DMS153 treated with DMSO at 0.1 percent for 48 hours (cell line): ENCODE results near the gene WDSUB1.

Experiments
- DNase-seq: peaks from one replicate; lab custom pipeline; 2025; ENCODE audit not compliant: unreplicated experiment; lab: John Stamatoyannopoulos, UW

WDSUB1 gene

DNA sequence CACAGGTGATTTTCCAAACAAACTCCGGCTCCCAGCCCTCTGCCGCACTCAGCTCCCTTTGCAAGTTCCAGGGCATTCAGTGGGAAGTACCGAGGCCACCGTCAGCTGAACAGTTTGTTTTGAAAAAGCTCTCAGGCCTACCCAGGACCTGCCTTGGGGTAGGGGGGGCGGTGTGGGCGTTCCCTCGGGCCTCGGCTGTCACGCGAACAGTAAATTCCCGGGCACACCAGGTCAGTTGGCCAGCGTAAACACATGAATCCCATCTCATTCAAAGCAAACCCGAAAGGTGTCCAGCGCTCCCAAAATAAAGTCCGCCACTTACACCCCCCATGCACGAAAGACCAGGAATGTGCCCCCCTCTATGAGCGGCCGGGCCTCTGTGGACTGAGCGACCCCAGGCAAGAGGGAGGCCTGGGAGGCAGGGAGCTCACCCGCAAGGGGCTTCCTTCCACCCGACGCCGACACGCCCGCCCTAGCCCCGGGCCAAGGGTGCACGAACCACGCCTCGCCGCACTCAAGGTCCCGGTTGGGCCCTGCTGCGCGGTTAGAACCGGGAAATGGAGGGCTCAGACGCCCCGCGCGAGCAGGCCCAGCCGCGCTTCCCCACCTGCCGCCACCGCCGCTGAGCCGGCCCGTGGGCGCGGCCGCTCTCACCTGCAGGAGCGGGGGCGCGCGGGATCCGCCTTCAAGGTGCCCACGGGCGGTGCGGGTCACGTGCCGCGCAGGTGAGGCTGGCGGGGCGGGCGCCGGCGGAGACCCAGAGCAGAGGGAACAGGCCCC is at the start of gene WDSUB1:
Gene WDSUB1, minus strand, starts transcription at position 775 of the 780 bp plus-strand sequence. CDS start 3,634 bp downstream, outside the sequence.
- peak; percentile 33 for DNase-seq

DNA sequence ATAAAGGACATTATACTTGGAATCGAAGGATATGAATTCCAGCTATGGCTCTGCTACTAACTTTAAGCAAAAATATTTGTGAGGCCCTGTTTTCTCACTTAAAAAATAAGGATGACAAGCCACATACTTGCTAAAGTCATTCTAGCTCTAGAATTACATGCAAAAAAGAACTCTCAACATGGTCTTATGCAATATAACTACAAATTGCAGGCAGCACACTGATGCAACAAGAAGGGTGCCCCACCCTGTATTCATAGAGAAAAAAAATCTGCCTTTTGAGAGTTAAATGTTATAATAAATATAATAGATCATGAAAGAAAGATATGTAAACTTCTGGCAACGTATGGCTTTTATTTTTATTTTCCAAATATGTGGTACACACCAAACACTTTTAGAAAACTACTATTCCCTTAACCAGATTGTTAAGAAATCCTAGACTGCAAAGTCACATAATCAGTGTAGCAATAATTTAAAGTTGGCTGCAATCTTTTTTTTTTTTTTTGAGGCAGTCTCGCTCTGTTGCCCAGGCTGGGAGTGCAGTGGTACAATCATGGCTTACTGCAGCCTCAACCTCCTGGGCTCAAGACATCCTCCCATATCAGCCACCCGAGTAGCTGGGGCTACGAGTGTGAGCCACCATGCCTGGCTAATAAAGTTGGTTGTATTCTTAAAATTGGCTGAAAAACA is 40.2 kb upstream of the WDSUB1 start:
- DNase-seq, result no peak

DNA sequence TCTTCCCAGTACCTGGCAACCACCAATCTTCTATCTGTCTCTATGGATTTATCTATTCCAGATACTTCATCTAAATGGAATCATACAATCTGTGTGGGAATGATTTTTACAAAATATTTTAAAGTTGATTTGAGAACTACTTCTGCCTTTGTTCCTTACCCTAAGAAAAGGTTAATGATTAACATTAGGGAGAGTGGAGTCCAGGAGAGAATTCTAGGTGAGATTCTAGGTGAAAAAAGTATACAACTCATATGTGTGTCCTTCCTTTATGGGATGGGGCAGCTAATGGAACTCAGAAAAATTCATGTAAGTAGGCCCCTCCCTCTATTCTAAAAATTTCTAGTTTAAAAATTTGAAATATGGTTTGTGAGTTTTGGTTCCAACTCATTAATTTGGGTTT is 35.9 kb upstream of the WDSUB1 start:
- no peak for DNase-seq

DNA sequence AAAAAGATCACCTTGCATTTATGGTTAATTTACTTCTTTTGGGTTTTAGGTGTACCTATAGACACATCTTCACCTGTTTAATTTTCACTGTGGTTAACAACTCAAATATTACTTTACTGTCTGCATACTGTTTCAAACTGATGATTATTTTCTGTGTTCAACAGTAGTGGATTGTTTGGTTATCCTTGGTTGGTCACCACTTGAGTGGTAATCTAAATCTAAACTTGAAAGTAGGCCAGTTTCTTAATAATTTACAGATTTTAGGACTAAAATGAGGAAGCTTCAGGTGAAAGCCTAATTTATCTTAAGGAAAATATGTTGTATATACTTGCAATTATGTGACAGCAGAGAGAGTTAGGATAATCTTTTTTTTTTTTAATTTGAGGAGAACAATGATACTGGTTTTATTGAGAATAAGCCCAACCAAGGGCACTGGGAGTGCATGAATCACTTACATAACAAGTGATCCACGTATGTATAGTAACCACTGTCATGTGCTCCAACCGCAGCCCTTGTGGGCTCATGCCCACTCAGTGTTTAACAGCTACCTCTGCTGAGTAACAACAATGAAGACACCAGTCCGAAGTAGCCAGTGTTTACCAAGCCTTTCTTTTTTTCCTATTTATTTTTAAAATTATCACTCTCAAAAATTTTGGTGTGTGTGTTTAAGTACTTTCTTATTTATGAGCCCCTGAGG is 31.0 kb upstream of the WDSUB1 start:
- DNase-seq, result no peak

DNA sequence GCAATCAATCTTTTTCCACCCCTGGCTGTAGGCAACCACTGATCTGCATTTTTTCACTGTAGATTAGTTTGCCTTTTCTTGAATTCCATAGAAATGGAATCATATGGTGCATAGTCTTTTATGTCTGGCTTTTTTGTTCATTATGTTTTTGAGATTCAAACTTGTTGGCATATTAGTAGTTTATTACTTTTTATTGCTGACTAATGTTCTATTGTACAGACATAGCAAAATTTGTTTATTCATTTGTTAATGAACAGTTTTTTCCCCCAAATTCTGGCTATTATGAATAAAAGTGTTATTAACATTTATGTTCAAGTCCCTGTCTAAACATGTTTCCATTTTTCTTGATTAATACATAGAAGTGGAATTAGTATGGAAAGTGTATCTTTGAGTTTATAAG is 21.4 kb upstream of the WDSUB1 start:
- no peak for DNase-seq

DNA sequence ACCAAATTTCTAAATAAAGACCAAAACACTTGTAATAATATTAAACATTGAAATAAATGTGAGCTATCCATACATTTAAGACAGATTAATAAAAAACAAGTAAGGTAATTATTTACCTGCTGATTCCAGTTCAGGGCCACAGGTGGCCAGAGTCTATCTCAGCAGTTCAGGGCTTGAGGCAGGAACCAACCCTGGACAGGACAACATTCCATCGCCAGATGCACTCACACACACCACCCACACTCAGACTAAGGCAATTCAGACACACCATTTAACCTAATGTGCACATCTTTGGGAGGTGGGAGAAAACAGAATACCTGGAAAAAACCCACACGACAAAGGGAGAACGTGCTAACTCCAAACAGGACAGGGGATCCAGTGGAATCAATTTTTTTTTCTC is 14.1 kb upstream of the WDSUB1 start:
- no peak for DNase-seq

- DNase-seq, result no peak
Observed at GRCh38 chr2:159298967-159299366, 12.5 kb upstream of the WDSUB1 start.

- DNase-seq, result no peak
Observed at GRCh38 chr2:159297042-159297707, 10.7 kb upstream of the WDSUB1 start.

DNA sequence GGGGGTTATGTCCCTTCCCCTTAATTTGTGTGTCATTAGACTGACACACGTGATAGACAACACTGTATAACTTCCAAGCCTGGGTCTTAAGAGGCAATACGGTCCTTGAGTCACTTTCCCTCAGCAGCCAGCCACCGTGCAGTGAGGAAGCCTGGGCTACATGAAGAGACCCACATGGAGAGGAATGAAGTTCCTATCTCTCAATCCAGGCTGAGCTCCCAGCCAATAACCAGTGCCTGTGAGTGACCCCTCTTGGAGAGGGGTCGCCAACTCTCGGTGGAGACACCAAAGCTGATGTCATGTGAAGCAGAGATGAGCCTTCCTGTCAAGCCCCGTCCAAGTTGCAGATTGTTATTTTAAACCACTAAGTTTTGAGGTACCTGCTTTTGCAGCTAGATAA is 5.7 kb upstream of the WDSUB1 start:
- DNase-seq, result no peak

DNA sequence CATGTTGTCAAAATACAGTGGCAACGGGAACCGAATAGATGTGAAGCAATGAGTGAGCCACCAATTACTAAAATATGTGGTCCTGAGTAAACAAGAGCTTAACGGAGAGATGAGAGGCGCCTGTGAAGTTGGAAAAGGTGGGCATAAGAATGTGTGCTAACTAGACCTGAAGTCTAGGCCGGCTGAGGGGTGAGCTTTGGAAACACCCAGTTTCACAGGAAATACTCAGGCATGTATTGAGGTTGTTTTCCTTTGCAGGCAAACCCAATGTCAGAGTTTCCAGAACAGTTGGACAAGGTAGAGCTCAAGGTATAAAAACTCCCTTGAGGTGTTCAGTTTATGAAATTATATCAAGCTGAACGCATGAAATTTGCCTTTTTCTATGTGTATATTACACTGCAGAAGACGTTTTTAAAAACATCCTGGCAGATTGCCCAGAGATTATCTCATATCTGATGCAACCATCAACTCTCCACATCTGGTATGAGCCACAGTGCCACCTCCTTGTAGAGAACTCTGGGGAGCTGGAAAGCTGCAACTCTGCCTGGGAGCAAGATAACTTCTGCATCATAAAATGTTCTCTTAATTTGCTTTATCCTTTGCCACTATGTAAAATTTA is 3.9 kb upstream of the WDSUB1 start:
- peak; percentile 14 for DNase-seq

DNA sequence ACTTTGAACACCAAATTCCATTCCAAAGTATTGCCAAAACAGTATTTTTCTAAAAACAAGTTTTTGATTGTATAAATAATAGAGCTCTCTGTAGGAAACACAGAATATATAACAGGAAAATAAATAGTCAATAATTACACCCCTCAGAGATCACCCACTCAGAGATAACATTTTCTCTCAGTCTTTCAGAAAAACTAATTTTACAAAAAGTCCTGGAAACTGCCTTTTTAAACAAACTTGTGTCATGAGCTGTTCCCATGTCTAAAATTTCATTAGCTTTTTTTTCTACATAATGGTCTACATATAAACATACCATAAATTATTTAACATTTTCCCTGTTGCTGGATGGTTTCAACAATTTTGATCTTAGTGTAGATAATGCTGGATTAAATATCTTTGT is 1.2 kb upstream of the WDSUB1 start:
- no peak for DNase-seq

- DNase-seq, result peak; percentile 98
Observed at GRCh38 chr2:159286709-159287441, 372 bp upstream of the WDSUB1 start.

DNA sequence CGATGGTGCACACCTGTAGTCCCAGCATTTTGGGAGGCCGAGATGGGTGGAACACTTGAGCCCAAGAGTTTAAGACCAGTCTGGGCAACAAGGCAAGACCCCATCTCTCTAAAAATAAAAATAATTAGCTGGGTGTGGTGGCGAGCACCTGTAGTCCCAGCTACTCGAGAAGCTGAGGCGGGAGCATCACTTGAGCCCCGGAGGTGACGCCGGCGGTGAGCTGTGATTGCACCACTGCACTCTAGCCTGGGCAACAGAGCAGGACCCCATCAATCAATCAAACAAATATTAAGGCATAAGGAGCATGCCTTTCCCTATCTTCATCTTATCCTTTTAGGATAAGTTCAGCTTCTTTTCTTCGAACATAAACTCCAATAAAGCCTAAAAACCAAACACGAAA is 1.1 kb downstream of the WDSUB1 start:
- DNase-seq, result no peak

- DNase-seq, result no peak
Observed at GRCh38 chr2:159283529-159283928, 3.0 kb downstream of the WDSUB1 start.

GRCh38 chr2:159281002-159281401 is 5.5 kb downstream of the WDSUB1 start:
- DNase-seq, result no peak

DNA sequence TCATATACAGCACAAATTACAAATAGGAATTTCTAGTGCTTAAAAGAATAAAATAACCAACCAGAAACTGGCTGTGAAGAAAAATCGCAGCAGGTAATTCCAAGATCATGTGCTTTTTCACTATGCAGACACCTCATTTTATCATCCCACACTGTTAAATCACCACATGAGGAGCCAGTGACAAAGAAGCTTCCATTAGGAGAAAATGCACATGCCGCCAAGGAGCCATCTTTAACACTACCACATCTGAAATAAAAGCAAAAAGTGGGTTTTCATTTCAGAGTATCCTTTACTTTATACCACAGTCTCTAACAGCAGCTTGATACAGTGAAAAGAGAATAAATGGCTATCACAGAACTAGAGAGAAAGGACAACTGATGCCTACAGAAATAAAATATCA is 6.8 kb downstream of the WDSUB1 start:
- no peak for DNase-seq

DNA sequence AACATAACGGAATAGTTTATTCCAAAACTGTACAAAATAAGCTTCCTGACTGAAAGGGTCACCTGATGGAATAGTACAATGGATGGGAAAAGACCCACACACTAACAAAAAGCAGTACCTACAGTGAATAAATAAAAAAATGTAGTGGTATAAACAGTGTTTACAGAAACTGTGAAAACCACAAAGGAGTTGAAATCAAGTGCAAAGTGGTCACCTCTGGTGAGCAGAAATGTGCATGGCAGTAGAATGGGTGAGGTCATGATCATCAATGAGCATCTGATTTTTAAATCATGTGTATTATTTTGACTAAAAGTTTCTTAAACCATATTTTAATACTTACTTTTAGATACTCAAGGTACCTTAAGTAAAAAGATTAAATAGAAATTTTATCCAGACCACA is 11.4 kb downstream of the WDSUB1 start:
- no peak for DNase-seq

DNA sequence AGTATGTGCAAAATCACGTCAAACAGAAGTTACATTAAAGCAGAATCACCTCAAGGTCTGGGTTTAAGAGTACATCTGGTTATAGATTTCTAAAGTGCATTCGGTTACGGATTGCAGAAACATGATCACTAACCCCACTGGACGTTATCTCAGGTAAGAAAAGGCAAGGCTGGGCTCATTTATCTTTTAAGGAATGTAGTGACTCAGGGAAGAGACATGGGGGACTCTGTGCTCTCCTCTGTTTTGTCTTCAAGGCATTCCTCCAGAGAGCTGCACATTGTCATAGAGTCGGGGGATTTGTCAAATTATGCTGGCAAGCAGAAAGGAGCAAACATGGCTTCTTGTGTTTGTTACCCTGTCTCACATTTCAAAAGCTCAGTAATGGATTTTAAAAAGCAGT is 14.3 kb downstream of the WDSUB1 start:
- no peak for DNase-seq

- DNase-seq, result no peak
Observed at GRCh38 chr2:159270744-159271379, 15.6 kb downstream of the WDSUB1 start.

GRCh38 chr2:159267921-159268320 is 18.6 kb downstream of the WDSUB1 start:
- no peak for DNase-seq
